SKM-1 (cell line): ENCODE measurements around the gene SNAI3.

Experiments
- DNase-seq: peaks from one replicate; lab custom pipeline; 2025; ENCODE audit not compliant: unreplicated experiment; lab: John Stamatoyannopoulos, UW

The SNAI3 gene

DNA sequence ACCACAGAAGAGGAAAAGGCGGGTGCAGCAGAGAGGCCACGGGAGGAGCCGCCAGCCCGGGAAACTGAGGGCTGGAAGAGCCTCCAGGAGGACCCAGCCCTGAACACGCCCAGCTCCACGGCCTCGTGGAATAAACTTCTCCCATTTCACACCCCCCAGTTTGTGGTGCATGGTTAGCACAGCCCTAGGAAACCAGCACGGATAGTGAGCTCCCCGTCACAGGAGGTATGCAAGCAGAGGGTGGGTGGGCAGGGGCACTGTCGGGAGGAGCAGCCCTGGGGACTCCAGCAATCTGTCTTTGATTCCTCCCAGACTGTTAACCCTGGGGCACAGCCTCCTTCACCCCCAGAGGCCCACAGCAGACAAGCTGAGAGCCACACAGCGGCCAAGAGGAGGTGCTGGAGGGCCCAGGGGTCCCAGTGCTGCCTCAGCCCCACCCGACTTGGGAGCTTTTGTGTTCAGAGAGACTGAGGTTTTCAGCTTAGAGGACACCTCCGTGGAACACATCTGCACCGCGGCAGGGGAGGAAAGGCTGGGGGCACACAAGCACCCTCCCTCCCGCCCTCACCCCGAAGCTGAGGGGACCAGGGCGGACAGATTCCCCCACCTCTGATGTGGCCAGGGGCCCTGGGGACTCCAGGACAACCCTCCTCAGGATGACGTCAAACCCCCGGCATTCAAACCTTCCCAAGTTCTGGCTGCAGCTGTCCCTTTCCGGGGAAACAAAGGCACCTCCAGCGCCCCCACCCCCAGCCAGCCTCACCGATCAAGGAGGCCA lies 49.6 kb downstream of the SNAI3 start:
- no peak for DNase-seq

DNA sequence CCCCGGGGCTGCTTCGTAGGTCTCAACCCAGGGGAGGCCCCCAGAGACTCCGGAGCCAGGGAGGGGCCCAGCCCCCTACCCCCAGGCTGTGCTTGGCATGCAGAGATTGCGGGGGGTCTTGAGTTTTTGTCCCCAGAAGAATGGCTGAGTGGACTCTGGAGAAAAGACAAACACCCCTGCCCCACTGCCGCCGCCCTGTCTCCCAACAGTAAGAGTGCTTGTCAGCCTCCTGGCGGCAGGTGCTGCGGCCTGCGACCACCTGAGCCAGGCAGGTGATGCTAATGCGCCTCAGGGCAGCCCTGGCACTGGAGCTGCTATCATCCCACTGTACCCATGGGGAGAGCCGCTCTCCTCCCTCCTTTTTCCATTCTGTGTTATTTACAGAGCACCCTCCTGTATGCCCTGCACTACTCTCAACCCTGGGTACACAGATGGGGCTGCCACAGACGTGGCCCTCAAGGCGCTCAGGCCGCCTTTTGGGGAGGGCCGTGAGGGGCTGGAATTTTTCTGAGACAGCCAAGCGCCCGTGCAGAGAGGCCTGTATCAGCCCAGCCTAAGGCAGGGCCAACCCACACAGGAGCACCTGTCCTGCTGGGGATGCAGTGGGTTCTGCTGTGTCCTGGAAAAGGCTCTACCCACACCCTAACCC lies 50.5 kb downstream of the SNAI3 start:
- no peak for DNase-seq

DNA sequence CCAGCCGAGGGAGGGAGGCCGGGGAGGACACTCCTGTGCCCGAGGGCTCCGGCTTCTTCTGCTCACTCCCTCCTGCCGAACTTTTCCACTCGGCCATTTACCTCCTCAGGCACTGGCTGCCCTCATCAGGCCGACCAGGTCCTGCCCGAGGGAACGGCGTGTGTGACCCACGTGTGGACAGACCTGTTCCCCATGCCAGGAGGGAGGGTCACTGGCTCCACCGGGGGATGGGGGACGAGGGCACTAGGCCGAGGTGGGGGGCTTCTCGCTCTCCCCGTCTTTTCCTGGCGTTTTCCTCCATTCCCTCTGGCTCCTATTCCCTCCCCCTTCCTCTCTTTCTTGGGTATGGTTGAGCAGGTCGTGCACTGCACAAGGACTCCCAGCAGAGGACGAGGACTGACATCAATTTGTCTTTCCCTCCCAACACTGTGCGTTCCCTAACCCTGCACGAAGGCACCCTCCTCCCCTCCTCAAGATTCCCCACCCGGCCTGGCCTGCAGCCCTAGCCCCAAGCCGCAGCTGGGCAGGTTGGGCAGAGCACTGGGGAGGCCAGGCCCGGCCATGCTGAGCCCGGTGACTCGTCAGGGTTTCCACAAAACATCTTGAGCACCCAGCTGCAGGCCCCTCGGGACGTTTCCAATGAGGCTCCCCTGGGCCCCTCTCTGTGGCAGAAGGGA lies 51.2 kb downstream of the SNAI3 start:
- DNase-seq: no peak

DNA sequence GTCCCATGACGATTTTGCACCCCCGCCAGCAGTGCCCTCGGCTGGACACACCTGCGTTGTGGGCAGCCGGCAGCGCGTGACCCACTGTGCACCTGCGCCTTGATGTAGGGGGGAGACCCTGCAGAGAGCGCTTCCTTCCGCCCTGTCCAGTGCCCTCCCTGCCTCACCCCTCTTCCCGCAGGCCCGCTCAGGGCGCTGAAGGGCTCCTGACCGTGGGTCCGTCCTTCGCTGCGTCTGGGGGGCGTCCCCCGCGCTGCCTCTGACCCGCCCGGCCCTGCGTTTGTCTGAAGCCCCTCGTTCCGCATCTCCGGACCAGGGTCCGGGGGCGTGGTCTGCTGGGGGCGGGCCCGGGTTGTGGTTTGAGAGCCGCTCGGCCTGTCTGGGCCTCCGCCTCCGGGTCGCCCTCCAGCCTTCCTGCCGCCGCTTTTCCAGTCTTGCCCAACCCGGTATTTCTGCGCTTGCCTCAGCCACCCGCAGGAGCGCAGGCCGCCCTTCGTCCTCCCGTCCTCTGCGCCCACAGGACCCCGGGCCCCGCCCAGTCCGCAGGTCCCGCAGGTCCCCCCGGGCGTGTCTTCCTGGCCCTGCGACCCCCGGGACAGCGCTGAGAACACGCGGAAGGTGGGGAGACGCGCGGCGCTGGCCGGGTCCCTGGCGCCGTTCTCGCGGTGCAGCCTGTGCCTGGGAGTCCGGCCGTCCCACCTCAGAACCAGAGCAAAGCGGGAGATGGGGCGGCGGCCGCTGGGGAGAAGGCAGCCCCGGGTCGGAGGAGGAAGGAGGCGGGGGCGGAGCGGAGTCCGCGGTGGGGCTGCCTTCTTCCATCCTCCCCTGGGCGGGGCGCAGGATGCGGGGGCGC lies 51.9 kb downstream of the SNAI3 start:
- DNase-seq: no peak

DNA sequence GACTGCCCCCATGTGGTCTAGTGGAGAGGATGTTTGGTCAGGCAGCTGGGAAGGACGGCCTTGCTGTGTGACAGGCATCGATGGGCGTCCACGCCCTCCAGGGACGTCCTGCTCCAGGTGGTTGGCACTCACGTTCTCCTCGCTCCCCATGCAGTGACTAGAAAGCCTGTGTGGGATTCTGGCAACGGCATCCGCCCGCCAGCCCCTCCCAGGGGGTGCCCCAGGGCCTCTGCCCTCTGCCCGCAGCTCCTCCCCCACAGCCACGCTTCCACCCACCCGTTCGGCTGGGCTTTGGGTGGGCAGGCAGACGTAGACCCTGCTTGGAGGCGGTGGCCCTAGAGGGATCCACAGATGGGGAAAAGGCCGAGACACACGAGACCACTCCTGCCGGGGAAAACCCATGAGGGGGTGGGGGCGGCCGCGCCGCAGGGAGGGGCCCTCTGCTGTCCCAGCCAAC lies 52.6 kb downstream of the SNAI3 start:
- DNase-seq: no peak

DNA sequence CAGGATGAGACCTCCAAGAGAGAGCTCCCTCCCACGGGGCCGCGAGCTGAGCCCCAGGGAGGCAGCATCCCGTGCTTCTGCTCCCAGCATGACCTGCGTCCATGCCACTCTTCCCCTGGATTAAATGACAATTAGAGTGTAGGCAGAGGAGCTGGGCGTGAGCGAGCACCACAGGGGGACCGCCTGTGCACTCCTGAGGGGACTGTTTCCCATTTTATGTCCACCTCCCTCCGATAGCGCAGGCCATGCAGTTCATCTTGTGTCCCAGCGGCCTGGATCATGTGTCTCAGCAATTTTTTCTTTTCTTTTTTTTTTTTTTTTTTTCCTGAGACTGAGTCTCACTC lies 53.7 kb downstream of the SNAI3 start:
- no peak for DNase-seq

DNA sequence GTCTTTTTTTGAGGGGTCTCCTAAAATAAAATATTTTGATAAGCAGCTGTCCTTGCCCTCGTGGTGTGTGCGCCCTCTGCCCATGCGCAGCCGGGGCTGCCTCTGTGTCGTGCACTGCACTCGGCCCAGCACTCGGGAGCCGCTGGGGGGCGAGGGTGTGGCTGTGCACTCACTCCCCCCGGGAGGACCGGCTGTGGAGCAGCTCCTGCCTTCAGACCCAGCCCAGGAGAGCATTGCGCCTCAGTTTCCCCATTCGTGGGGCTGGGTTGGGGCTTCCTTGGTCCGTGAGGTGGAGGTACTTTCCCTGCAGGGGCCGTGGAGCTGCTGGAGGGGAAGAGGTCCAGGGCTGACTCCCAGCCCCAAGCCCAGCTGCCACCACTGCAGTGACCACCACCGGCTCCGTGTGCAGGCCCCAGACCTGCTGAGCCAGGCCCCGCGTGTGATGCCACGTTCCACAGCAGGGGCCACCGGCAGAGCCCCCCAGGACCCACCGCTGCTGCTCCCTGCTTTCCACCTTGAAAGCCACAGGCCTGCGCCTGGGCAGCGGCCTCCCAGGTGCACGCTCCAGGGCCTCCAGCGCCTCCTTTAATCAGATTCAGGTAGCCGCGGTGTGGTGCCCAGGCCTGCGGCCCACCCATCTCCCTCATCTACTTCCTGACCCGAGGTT lies 54.3 kb downstream of the SNAI3 start:
- DNase-seq: no peak

DNA sequence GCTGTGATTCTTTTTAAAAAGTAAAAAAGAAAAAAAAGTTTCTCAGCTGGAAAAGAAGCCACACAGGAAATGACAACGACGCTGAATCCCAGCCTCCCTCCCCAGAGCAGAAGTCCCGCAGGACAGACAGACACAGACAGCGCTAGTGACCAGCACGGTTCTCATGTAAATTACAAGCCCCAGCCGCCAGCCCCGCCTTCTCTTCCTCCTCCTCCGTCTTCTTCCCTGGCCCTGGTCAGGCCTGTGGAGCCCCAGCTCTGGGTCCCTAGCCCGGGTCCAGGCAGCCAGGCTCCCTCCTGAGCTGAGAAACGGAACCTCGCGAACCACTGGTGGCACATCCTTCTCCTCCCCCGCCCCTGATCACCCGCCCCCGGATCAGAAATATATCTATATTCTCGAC lies 54.9 kb downstream of the SNAI3 start:
- no peak for DNase-seq

DNA sequence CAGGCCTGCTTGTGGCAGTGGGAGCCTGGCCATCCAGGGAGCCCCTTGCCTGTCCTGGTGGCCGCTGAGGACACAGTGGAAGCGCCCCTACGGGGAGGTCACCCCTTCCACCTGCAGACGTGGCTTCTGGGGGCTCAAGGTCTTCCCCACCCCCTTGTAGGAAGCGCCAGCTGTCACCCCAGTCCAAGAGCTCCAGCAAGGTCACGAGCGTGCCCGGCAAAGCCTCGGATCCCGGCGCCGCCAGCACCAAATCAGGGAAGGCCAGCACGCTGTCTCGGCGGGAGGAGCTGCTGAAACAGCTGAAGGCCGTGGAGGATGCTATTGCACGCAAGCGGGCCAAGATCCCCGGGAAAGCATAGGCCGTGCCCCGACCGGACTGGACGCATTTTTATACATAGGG lies 55.4 kb downstream of the SNAI3 start:
- DNase-seq: no peak

DNA sequence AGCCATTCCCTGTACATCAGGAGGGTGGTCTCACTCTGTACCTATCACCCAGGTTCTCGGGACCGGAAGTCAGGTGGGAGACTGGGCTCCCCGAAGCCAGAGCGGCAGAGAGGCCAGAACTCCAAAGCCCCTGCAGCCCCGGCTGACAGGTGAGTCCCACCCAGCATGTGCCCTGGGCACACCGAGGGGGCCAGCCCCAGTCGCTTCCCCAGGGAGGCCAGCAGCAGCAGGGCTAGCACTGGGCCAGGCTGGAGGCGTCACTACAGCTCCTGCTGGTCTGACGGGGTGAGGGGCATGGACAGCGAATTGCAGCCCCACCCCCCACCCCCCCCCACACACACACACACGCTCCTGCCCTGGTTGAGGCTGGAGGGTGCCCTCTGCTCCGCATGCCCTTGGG lies 55.9 kb downstream of the SNAI3 start:
- DNase-seq: no peak

DNA sequence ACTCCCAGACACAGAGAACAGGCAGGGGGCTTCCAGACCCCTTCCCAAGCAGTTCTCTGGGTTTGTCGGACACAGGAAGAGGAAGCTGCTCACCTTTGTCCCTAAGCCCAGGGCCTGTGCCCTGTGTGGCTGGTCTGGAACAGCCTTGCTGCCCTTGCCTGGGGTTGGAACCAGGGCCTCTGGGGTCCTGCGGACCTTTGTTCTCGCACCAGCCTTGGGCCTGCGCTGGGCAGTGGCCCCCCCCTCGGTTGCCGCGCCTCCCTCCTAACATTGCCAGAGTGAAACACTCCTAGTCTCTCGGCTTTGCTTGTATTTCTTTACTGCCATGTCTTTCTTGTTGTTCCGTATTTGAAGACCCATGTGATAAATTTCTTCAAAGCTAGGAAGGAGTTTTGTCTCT lies 56.5 kb downstream of the SNAI3 start:
- no peak for DNase-seq

DNA sequence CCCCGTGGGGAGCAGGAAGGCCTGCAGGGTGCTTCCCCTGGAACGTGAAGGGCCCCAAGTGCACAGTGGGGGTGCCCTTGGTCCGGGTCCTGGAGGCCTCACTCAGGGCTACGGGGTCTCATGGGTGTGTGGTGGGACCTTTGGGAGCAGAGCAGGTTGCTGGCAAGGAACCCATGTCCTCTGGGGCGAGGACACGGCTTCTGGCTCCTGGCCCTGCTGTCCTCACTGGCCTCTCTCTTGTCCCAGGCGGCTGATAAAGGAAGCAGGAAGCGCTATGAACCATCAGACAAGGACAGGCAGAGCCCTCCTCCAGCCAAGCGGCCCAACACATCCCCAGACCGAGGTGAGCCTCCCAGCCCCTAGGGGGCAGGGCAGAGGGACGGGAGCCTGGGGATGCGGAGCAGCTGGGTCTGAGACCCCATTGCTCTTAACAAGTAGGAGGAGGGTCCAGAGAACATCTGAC lies 57.8 kb downstream of the SNAI3 start:
- DNase-seq: no peak
